ENCODE results near the gene HHIPL2. TPM values are rescaled to one million over a fixed set of nuclear protein-coding genes. Genes with fewer than 3 reads are reported as not detected.

Gene HHIPL2
- total RNA-seq, 3 donors from 2014 or later (not counting 1 experiment from before 2014, with no cell fraction given): 0.21 to 1.4 TPM; not detected in 1

DNA sequence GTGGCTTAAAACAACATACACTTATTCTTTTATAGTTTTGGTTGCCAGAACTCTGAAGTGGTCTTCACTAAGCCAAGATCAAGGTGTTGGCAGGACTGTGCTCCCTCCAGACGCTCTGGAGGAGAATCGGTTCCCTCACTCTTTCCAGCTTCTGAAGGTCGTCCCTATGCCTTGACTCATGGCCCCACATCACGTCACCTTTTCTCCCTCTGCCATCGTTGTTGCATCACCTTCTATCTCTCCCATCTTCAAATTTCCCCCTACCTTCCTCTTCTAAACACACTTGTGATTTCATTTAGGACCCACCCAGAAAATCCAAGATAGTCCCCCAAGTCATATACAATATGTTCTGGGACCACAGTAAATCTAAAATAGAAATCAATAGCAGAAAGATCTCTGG, 12.4 kb downstream of the HHIPL2 start:
- Histone ChIP-seq H3K27ac (ENCODE audit: low read length) (no peak overlapping the region), H3K9me3 (ENCODE audit: control insufficient read depth, insufficient read depth, low read length) (no peaks in the 10 kb centered on the region), H3K36me3 (ENCODE audit: control insufficient read depth, insufficient read depth, low read length) (no peaks in the 10 kb centered on the region), H3K4me1 (ENCODE audit: control insufficient read depth, insufficient read depth, low read length) (no peaks in the 10 kb centered on the region), H3K4me3 (ENCODE audit: low read length) (no peak overlapping the region), H3K27me3 (ENCODE audit: control insufficient read depth, insufficient read depth, low read length) (no peaks in the 10 kb centered on the region)
- TF ChIP-seq, protein P1, sequence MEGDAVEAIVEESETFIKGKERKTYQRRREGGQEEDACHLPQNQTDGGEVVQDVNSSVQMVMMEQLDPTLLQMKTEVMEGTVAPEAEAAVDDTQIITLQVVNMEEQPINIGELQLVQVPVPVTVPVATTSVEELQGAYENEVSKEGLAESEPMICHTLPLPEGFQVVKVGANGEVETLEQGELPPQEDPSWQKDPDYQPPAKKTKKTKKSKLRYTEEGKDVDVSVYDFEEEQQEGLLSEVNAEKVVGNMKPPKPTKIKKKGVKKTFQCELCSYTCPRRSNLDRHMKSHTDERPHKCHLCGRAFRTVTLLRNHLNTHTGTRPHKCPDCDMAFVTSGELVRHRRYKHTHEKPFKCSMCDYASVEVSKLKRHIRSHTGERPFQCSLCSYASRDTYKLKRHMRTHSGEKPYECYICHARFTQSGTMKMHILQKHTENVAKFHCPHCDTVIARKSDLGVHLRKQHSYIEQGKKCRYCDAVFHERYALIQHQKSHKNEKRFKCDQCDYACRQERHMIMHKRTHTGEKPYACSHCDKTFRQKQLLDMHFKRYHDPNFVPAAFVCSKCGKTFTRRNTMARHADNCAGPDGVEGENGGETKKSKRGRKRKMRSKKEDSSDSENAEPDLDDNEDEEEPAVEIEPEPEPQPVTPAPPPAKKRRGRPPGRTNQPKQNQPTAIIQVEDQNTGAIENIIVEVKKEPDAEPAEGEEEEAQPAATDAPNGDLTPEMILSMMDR (IDR thresholded peaks at IDR 0.05): no peak
- ATAC-seq (no peak), DNase-seq (no peak)
- 87% methylated on average over 5 of the region's 5 CpGs for WGBS (ENCODE audit: insufficient coverage)
- H3K4me3 Mint-ChIP-seq: no peak overlapping the region
- intact Hi-C loops (cut with micrococcal nuclease): no loop called here
- no peaks in the 10 kb centered on the region for H3K4me1 Mint-ChIP-seq
- no peaks in the 10 kb centered on the region for H3K9me3 Mint-ChIP-seq
- H3K27me3 Mint-ChIP-seq (ENCODE audit: low read depth in 2 of 2): peaks cover 10 to 16% of the 10 kb centered on the region in 2 donors
- H3K36me3 Mint-ChIP-seq: no peaks in the 10 kb centered on the region
- H3K27ac Mint-ChIP-seq: no peak overlapping the region

DNA sequence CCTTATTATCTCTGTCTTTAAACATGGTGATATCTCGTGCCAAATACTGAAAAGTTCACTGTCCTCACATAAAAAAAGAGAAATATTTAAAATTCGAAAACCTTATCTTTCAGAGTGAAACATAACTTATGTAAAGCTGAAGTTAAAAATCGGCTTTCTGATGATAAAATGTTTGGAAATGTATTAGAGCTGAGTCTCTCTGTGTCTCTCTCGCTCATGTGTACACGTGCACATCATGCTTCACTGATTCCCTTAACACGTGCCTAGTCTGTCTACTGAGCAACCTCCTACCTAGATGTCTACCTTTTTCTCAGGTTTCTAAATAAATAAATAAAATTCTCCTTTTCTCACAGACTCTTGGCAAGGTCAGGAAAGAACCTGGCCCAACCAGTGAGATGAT, 17.1 kb downstream of the HHIPL2 start:
- no peak overlapping the region for H3K4me3 Mint-ChIP-seq
- H3K4me3 ChIP-seq (ENCODE audit: low read length): no peak overlapping the region
- no peaks in the 10 kb centered on the region for H3K4me1 Mint-ChIP-seq
- H3K27ac Mint-ChIP-seq: no peak overlapping the region
- H3K9me3 Mint-ChIP-seq: no peaks in the 10 kb centered on the region
- DNase-seq (no peak), ATAC-seq (no peak)
- no peak overlapping the region for H3K27ac ChIP-seq (ENCODE audit: low read length)
- no peaks in the 10 kb centered on the region for H3K36me3 Mint-ChIP-seq
- H3K27me3 ChIP-seq (ENCODE audit: control insufficient read depth, insufficient read depth, low read length): no peaks in the 10 kb centered on the region
- TF ChIP-seq, protein P1 (IDR thresholded peaks at IDR 0.05): no peak
- WGBS (ENCODE audit: insufficient coverage): 82% methylated on average over 4 of the region's 6 CpGs
- H3K9me3 ChIP-seq (ENCODE audit: control insufficient read depth, insufficient read depth, low read length): no peaks in the 10 kb centered on the region
- H3K36me3 ChIP-seq (ENCODE audit: control insufficient read depth, insufficient read depth, low read length): no peaks in the 10 kb centered on the region
- no peaks in the 10 kb centered on the region for H3K4me1 ChIP-seq (ENCODE audit: control insufficient read depth, insufficient read depth, low read length)
- peaks cover 14 to 29% of the 10 kb centered on the region in 2 donors for H3K27me3 Mint-ChIP-seq (ENCODE audit: low read depth in 2 of 2)
- intact Hi-C loops (cut with micrococcal nuclease): no loop called here

DNA sequence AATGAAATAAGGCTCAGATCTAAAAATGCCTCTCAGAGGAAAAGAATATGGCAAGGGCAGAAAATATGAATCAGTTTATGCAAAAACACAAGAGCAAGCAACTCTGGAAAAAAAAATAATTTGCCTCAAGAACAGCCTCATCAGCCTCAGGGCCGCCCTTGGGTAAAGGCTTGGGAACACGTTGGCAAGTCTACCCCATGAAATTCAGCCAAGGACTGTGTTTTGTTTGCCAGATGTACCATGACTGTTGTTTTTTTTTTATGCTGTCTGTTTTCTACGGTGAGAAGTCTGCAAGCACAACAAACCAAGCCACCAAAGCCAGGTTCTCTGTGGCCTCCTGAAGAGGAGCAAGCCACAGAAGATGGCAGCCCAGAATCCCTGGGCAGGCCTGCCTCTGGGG, 18.0 kb downstream of the HHIPL2 start:
- no peaks in the 10 kb centered on the region for H3K27me3 ChIP-seq (ENCODE audit: control insufficient read depth, insufficient read depth, low read length)
- Mint-ChIP-seq H3K27me3 (ENCODE audit: low read depth in 2 of 2) (peaks cover 16 to 34% of the 10 kb centered on the region in 2 donors), H3K4me1 (no peaks in the 10 kb centered on the region), H3K36me3 (no peaks in the 10 kb centered on the region), H3K4me3 (no peak overlapping the region), H3K27ac (no peak overlapping the region), H3K9me3 (no peaks in the 10 kb centered on the region)
- H3K27ac ChIP-seq (ENCODE audit: low read length): no peak overlapping the region
- ATAC-seq (no peak), DNase-seq (no peak)
- TF ChIP-seq, protein P1 (IDR thresholded peaks at IDR 0.05): no peak
- no peak overlapping the region for H3K4me3 ChIP-seq (ENCODE audit: low read length)
- intact Hi-C loops (cut with micrococcal nuclease): no loop called here
- no peaks in the 10 kb centered on the region for H3K9me3 ChIP-seq (ENCODE audit: control insufficient read depth, insufficient read depth, low read length)
- WGBS (ENCODE audit: insufficient coverage): 88% methylated on average over 3 of the region's 3 CpGs
- no peaks in the 10 kb centered on the region for H3K36me3 ChIP-seq (ENCODE audit: control insufficient read depth, insufficient read depth, low read length)
- no peaks in the 10 kb centered on the region for H3K4me1 ChIP-seq (ENCODE audit: control insufficient read depth, insufficient read depth, low read length)

DNA sequence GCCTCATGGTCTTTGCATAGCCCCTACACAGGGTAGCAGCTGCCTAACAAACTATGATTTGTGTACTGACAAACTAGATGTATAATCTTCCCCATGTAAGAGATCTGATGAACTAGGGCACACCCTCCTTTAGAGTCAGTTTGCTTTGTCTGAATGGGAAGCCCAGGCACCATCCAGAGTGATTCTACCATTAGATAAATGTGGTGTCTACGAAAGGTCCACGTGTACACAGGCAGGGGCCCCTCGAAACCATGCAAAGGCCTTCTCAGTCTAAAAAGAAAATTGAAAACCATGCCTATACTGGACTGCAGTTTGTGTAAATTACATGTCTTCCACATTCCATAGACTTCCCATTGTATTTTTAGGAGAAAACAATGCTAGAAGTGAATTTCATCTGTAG, 18.7 kb downstream of the HHIPL2 start:
- Mint-ChIP-seq H3K36me3 (no peaks in the 10 kb centered on the region), H3K4me3 (no peak overlapping the region), H3K9me3 (no peaks in the 10 kb centered on the region), H3K27ac (no peak overlapping the region), H3K4me1 (no peaks in the 10 kb centered on the region), H3K27me3 (ENCODE audit: low read depth in 2 of 2) (peaks cover 16 to 31% of the 10 kb centered on the region in 2 donors)
- TF ChIP-seq, protein P1 (IDR thresholded peaks at IDR 0.05): no peak
- no peak for DNase-seq
- no peak for ATAC-seq
- Histone ChIP-seq H3K36me3 (ENCODE audit: control insufficient read depth, insufficient read depth, low read length) (no peaks in the 10 kb centered on the region), H3K27ac (ENCODE audit: low read length) (no peak overlapping the region), H3K27me3 (ENCODE audit: control insufficient read depth, insufficient read depth, low read length) (no peaks in the 10 kb centered on the region), H3K4me1 (ENCODE audit: control insufficient read depth, insufficient read depth, low read length) (no peaks in the 10 kb centered on the region), H3K9me3 (ENCODE audit: control insufficient read depth, insufficient read depth, low read length) (no peaks in the 10 kb centered on the region), H3K4me3 (ENCODE audit: low read length) (no peak overlapping the region)
- 91% methylated on average over 3 of the region's 3 CpGs for WGBS (ENCODE audit: insufficient coverage)
- intact Hi-C loops (cut with micrococcal nuclease): no loop called here

Measured in natural killer cell (primary cell).